GM18502 (cell line): ENCODE data around the gene TSG101.

ENCODE experiments used
- ATAC-seq: cut with Tn5 transposase; IDR thresholded peaks from one replicate; pipeline ENCODE4 v1.9.1; 2021; ENCODE audit warnings: mild to moderate bottlenecking; ENCODE audit not compliant: unreplicated experiment, poor library complexity

The TSG101 gene, protein sequence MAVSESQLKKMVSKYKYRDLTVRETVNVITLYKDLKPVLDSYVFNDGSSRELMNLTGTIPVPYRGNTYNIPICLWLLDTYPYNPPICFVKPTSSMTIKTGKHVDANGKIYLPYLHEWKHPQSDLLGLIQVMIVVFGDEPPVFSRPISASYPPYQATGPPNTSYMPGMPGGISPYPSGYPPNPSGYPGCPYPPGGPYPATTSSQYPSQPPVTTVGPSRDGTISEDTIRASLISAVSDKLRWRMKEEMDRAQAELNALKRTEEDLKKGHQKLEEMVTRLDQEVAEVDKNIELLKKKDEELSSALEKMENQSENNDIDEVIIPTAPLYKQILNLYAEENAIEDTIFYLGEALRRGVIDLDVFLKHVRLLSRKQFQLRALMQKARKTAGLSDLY

GRCh38 chr11:18526521-18527296 is at the start of gene TSG101:
Gene TSG101, minus strand, starts transcription at chr11:18526942. Its CDS starts 126 bp downstream, at chr11:18526816.
- ATAC-seq, result peak; percentile 95

DNA sequence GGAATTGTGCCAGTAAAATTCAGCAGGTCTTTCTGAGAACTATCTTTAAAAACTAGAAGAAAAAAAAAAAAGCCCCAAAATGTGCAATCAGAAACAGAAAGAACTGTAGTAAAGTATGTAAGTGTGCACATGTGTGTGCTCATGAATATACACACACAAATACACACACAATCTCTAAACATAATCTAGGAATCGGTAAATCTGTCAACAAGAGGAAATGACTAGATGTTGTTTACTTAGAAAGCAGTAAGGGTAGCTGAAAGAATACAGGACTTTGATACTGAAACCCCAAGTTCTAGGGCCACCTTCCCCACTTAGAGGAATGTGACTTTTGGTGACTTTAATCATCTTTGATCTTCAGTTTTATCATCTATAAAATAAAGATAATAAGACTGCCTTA is 48.6 kb upstream of the TSG101 start:
- no peak for ATAC-seq

DNA sequence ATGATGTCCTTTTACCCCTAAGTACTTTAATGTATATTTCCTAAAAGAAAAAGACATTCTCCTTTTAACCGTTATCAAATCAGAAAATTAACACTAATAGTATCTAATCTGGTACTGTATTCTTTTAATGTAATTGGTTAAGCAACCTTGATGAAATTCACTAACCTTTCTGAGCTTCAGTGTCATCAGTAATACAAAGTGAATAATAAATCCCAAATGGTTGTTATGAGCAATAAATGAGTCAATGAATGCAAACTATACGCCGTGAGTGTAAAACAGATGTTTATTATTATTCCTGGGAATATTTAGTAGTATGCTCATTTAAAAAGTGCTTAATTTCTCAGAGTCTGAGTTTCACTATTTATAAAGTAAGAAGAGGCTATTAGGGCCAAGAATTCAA is 40.3 kb upstream of the TSG101 start:
- ATAC-seq, result no peak

- no peak for ATAC-seq
Observed at GRCh38 chr11:18566406-18566805, 39.7 kb upstream of the TSG101 start.

- ATAC-seq, result no peak
Observed at GRCh38 chr11:18564149-18564548, 37.4 kb upstream of the TSG101 start.

GRCh38 chr11:18563090-18563730 is 36.5 kb upstream of the TSG101 start:
- no peak for ATAC-seq

DNA sequence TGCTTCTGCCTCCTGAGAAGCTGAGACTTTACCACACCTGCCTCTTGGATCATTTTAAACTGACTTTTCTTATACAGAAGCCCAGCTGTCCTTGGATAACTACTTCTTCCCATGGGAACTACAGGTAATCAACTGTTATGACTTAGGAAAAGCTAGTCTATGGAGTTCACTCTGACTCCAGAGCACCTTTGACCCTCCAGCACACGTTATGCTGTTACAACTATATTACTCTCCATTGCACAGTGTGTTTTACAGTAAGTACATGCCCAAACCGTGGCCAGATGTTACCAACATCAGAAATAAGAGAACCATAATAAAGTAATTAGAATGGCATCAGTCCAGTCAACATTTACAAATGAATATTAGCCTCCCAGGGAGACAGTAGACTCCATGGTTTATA is 21.3 kb upstream of the TSG101 start:
- ATAC-seq, result no peak

- ATAC-seq, result no peak
Observed at GRCh38 chr11:18540207-18541009, 13.7 kb upstream of the TSG101 start.

GRCh38 chr11:18536209-18536608 is 9.5 kb upstream of the TSG101 start:
- no peak for ATAC-seq

- no peak for ATAC-seq
Observed at GRCh38 chr11:18534245-18534644, 7.5 kb upstream of the TSG101 start.

DNA sequence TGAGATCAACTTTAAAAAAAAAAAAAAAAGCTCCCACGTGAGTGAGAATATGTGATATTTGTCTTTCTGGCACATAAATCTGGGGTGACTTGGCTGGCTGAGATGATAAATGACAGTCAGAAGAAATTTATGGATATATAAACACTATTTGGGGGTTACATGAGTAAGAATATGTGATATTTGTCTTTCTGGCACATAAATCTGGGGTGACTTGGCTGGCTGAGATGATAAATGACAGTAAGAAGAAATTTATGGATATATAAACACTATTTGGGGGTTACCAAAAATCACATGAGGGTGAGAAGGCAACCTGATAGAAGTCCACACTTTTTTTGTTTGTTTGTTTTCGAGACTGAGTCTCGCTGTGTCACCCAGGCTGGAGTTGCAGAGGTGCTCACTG is 6.6 kb upstream of the TSG101 start:
- ATAC-seq, result no peak

- no peak for ATAC-seq
Observed at GRCh38 chr11:18527512-18527911, 770 bp upstream of the TSG101 start.

GRCh38 chr11:18526130-18526520 is 617 bp downstream of the TSG101 start:
- ATAC-seq, result no peak

GRCh38 chr11:18524248-18524647 is 2.5 kb downstream of the TSG101 start:
- no peak for ATAC-seq

GRCh38 chr11:18523084-18523483 is 3.7 kb downstream of the TSG101 start:
- ATAC-seq, result no peak

DNA sequence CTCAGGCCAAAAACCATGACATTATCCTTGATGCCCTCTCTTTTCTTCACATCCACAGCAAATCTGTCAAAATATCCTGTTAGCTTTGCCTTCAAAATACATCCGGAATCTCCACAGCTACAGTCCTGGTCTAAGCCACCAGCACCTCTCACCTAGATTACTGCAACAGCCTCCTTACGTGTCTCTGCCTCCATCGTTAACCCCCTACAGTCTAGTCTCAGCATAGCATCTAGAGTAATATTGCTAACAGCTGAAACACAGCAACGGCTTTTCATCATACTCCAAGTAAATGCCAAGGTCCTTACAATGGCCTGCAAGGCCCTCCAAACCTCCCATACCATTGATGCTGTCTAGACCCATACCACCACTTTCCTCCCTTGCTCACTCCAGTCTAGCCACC is 4.4 kb downstream of the TSG101 start:
- ATAC-seq, result no peak

DNA sequence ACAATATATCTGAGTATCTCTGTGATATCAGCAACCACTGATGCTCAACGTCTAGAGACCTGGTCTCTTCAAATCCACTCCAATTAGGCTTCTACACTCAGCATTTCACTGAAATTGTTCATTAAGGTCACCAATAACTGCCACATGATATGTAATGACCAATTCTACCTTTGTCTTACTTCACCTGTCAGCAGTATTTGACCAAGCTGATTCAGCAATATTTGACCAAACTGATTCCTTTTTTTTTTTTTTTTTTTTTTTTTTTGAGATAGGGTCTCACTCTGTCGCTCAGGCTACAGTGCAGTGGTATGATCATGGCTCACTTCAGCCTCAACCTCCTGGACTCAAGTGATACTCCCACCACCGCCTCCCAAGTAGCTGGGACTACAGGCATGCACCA is 5.6 kb downstream of the TSG101 start:
- ATAC-seq, result no peak

GRCh38 chr11:18502352-18502751 is 24.4 kb downstream of the TSG101 start:
- no peak for ATAC-seq

GRCh38 chr11:18501629-18502028 is 25.1 kb downstream of the TSG101 start:
- ATAC-seq, result no peak

- ATAC-seq, result no peak
Observed at GRCh38 chr11:18498039-18498438, 28.7 kb downstream of the TSG101 start.
